GM18498 (cell line): ENCODE data around the gene MAP1A.
"Not testable (repeated sequence)": the region's sequence is repeated elsewhere in the genome, so short reads cannot be mapped to it uniquely, and the experiment has no call there.

Experiments used
- ATAC-seq: cut with Tn5 transposase; IDR thresholded peaks from one replicate; pipeline ENCODE4 v1.9.1; 2021; ENCODE audit warnings: mild to moderate bottlenecking, moderate library complexity; ENCODE audit not compliant: unreplicated experiment

The MAP1A gene

GRCh38 chr15:43528542-43529007 lies 11.2 kb downstream of the MAP1A start:
- no peak for ATAC-seq

DNA sequence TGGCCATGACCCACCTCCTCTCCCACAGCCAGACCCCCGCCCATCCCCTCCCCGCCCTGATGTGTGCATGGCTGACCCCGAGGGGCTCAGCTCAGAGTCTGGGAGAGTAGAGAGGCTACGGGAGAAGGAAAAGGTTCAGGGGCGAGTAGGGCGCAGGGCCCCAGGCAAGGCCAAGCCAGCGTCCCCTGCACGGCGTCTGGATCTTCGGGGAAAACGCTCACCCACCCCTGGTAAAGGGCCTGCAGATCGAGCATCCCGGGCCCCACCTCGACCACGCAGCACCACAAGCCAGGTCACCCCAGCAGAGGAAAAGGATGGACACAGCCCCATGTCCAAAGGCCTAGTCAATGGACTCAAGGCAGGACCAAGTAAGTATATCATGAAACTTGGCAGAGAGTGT lies 11.7 kb downstream of the MAP1A start:
- no peak for ATAC-seq

- ATAC-seq: no peak
These were observed 12.4 kb downstream of the MAP1A start for GRCh38 chr15:43529587-43530345.

- ATAC-seq: no peak
These were observed 13.7 kb downstream of the MAP1A start for GRCh38 chr15:43531018-43531670.

GRCh38 chr15:43532826-43533225 lies 15.4 kb downstream of the MAP1A start:
- not testable (repeated sequence) for ATAC-seq

DNA sequence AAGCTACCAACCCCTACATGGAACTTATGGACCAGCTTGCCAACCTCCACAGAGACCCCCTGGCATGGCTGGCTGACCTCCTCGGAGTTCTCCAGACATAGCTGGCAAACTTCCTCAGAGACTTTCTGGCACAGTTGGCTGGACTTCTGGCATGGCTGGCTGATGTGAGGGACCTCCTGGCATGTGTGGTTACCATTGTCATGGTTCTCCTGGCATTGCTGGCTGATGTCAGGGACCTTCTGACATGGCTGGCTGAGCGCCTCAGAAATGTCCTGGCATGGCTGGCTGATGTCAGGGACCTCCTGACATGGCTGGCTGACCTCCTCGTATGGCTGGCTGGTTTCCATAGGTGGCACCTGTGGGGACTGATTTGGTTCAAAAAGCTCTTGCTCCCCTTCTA lies 17.5 kb downstream of the MAP1A start:
- no peak for ATAC-seq

DNA sequence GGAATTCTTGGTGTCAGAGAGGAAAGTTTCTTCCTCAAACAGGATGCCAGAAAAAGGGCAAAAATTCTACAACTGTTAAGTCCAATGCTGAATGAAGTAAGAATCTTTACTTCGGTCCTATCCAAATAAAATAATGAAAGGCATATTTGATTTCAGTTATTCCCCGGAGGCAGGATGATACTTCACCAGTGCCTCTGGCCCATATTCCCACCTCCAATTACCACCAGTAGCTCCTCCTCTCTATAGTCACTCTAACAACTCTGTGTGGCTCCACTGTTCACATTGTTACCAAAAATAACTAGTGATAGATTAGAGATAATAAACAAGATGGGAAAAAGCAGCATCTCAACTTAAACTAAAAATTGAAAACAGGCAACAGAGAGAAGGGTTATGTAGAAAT lies 20.7 kb downstream of the MAP1A start:
- no peak for ATAC-seq

DNA sequence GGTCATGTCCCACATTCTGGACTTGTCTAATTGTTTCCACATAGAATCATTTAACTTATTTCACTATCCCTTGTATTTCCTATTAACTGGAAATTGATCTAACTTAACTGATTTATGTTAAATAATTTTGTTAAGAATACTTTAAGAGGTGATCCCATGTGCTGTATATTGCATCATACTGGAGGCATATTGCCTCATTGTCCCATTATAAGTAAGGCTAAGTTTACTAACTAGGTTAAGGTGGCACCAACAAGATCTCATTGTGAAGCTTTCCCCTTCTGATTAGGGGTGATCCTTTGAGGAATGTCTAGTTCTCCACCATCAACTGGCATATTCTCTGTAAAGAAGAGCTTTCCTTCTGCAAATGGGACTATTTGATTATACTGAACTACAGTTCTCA lies 24.4 kb downstream of the MAP1A start:
- no peak for ATAC-seq

- ATAC-seq: no peak
These were observed 26.9 kb downstream of the MAP1A start for GRCh38 chr15:43544266-43544665.

GRCh38 chr15:43545426-43545825 lies 28.0 kb downstream of the MAP1A start:
- no peak for ATAC-seq

DNA sequence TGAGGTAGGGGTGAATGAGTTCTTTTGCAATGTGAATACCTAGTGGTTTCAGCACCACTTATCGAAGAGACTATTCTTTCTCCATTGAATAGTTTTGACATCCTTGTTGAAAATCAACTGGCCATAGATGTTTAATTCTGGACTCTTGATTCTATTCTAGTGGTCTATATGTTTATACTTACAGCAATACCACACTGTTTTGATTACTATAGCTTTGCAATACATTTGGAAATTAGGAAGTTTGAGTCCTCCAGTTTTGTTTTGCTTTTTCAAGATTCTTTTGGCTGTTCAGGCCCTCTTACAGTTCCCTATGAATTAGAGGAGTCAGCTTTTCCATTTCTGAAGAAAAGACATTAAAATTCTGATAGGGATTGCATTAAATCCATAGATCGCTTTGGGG lies 30.1 kb downstream of the MAP1A start:
- ATAC-seq: no peak

DNA sequence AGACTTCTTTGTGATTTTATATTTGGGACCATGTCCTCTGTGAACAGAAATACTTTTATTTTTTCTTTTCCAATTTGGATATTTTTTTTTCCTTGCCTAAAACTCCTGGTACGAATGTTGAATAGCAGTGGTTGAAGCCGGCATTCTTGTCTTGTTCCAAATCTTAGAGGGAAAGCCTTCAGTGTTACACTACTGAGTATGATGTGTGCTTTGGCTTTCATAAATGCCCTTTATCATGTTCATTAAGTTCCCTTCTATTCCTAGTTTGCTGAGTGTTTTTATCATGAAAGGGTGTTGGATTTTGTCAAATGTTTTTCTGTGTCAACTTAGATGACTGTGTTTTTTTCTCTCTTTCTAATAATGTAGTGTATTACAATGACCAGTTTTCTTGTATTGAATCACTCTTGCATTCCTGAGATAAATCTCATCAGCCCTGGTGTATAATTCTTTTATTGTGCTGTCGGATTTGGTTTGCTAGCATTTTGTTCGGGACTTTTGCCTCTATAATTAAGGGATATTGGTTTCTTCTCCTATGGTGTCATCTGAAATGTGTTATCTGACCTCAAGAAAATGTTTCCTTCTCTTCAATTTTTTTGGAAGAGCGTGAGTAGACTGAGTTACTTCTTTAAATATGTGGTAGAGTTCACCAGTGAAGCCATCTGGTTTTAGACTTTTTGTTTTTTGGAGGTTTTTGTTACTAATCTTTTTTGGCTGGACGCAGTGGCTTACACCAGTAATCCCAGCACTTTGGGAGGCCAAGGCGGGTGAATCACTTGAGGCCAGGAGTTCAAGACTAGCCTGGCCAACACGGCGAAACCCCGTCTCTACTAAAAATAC lies 33.3 kb downstream of the MAP1A start:
- no peak for ATAC-seq

DNA sequence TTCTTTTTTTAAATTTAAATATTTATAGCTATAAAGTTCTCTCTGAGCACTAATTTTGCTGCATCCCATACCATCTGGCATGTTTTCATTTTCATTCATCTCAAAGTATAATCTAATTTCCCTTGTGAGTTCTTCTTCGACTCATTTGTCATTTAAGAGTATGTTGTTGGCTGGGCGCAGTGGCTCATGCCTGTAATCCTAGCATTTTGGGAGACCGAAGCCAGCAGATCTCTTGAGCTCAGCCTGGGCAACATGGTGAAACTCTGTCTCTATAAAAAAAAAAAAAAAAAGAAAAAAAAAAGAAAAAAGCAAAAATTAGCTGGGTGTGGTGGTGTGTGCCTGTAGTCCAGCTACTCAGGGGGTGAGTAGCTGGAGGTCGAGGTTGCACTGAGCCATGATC lies 34.8 kb downstream of the MAP1A start:
- no peak for ATAC-seq

- no peak for ATAC-seq
These were observed 35.6 kb downstream of the MAP1A start for GRCh38 chr15:43552986-43553385.

DNA sequence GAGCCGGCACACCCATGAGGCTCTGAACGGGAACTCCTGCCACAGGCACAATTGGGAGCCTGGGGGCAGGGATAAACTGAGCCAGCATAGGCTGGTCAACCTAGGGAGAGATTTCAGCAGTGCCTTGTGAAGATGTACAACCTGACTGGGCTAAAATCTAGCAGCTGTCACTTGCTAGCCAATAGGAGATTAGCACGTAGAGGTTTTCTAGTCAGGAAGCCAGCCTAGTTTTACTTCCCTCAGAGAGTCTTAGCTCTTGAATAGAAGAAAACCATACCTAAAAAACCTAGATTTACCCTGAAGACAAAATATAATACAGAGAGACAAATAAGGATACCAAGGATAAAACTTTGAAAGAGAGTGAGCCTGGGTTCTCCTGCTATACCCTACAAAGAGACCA lies 45.3 kb downstream of the MAP1A start:
- ATAC-seq: not testable (repeated sequence)

DNA sequence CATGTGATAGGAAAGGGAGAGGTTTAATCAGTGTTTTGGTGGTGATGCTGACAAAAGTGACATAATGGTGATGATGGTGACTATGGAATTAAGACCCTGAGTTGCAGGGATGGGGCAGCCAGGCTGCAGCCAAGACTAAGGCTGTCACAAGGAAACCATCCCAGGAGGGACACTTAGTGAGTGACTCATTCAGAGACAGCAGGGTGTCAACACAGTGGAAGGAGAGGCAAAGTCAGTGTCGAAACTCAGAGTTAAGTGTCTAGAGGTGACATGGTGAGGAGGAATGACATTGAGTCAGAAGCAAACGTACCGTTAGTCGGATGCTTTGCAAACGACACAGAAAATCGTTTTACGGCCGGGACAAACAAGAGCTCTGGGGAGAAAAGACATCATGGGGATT lies 46.4 kb downstream of the MAP1A start:
- ATAC-seq: not testable (repeated sequence)

DNA sequence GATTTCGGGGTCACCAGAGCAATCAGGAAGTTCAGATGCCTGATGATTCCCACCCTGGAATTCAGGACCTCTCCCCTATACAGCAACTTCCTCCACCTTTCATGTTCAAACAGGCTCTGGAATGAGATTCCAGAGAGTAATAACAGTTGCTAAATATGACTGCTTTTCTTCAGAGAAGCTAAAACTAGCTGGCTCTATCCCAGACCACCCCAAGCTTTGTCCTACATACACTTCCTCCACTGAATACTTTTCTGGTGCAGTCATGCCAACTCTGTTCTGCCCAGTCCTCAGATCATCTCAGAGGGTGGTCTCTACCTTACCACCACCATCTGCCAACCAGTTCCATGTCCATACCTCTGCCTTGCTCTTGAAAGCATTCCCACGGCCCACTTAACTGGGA lies 49.2 kb downstream of the MAP1A start:
- ATAC-seq: not testable (repeated sequence)

- ATAC-seq: not testable (repeated sequence)
These were observed 57.2 kb downstream of the MAP1A start for GRCh38 chr15:43574607-43575006.
